Stimulated activated memory B cell treated with anti-CD40 and anti-IgM and Interleukin-4, amounts not matched to agents 10 μg/mL and 1 μg/mL and 100 μg/mL, for 72 hours (primary cell): ENCODE data around the gene OR9G1.

Experiments used
- ATAC-seq: fragments of 150-1000 bp; cut with Tn5 transposase; 2 replicates; pipeline ENCODE4 v1.10.0; 2021
- H3K27ac Mint-ChIP-seq: one replicate; pipeline ENCODE4 v1.8.0; 2022; ENCODE audit warnings: mild to moderate bottlenecking, mixed read lengths
- H3K27me3 Mint-ChIP-seq: one replicate; pipeline ENCODE4 v1.8.0; 2022; ENCODE audit warnings: mixed read lengths
- H3K36me3 Mint-ChIP-seq: one replicate; pipeline ENCODE4 v1.8.0; 2022; ENCODE audit warnings: mixed read lengths
- H3K4me1 Mint-ChIP-seq: one replicate; pipeline ENCODE4 v1.8.0; 2022; ENCODE audit warnings: mixed read lengths
- H3K4me3 Mint-ChIP-seq: one replicate; pipeline ENCODE4 v1.8.0; 2022; ENCODE audit warnings: mild to moderate bottlenecking, moderate library complexity, mixed read lengths
- H3K9me3 Mint-ChIP-seq: one replicate; pipeline ENCODE4 v1.8.0; 2022; ENCODE audit warnings: mixed read lengths

OR9G1 gene

DNA sequence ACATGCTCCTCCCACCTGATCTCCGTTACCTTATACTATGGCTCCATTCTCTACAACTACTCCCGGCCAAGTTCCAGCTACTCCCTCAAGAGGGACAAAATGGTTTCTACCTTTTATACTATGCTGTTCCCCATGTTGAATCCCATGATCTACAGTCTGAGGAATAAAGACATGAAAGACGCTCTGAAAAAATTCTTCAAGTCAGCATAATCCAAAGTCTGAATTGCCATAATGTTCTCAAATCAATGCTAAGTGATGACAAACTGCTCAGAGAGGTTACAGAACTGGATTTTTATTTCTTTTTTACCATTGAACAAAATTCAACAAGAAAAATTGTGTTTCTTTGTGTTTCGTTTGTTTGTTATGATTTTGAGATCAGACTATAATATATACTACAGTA lies 42.0 kb downstream of the OR9G1 start:
- Mint-ChIP-seq H3K27ac (no peak overlapping the region), H3K4me1 (no peaks in the 10 kb centered on the region), H3K4me3 (no peak overlapping the region), H3K36me3 (no peaks in the 10 kb centered on the region), H3K27me3 (no peaks in the 10 kb centered on the region), H3K9me3 (peaks cover 11% of the 10 kb centered on the region)
- no peak for ATAC-seq

DNA sequence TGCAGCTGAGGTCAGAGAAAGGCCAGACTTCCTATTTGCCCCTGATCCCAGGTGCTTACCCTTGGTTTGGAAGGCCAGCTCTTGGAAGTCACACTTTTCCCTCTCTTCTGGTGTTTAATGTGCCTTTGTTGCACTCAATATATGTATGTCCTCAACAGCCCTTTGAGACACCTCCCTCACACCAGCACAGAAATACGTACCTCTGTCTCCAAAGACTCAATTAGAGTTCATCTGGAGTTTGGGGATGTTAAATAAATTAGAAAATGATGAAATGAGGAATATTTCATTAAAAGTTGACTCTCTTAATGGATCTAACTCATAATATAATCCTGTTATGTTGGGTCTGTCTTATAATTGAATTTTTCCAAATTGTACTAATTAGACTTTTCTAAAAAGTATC lies 49.7 kb downstream of the OR9G1 start, which contains the start of gene OR9G4:
OR9G4 (minus strand) TSS at position 101 of the 400 bp plus-strand sequence. CDS start 4,931 bp downstream, outside the sequence.
- H3K9me3 Mint-ChIP-seq: peaks cover 13% of the 10 kb centered on the region
- H3K27me3 Mint-ChIP-seq: no peaks in the 10 kb centered on the region
- H3K27ac Mint-ChIP-seq: no peak within 1 kb of the TSS
- no peaks in the 10 kb centered on the region for H3K4me1 Mint-ChIP-seq
- H3K36me3 Mint-ChIP-seq: no peaks in the 10 kb centered on the region
- H3K4me3 Mint-ChIP-seq: no peak within 1 kb of the TSS
- no peak for ATAC-seq

DNA sequence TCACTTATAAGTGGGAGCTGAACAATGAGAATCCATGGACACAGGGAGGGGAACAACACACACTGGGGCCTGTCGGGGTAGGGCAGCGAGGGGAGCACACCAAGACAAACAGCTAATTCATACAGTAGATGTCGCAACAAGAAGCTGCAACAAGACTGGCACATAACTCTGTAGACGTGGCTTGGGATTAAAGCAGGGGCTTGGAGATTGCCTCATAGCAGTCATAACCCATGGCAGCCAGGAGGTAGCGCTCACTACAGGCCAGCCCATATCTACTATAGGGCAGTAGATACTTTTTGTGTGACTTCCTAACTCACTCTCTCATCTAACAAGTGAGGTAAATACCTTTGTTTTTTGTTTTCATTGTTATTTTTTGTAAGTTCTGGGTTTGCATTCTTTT lies 51.3 kb downstream of the OR9G1 start:
- H3K27ac Mint-ChIP-seq: no peak overlapping the region
- H3K4me3 Mint-ChIP-seq: no peak overlapping the region
- no peaks in the 10 kb centered on the region for H3K4me1 Mint-ChIP-seq
- ATAC-seq: no peak
- H3K27me3 Mint-ChIP-seq: no peaks in the 10 kb centered on the region
- peaks cover 13% of the 10 kb centered on the region for H3K9me3 Mint-ChIP-seq
- H3K36me3 Mint-ChIP-seq: no peaks in the 10 kb centered on the region

DNA sequence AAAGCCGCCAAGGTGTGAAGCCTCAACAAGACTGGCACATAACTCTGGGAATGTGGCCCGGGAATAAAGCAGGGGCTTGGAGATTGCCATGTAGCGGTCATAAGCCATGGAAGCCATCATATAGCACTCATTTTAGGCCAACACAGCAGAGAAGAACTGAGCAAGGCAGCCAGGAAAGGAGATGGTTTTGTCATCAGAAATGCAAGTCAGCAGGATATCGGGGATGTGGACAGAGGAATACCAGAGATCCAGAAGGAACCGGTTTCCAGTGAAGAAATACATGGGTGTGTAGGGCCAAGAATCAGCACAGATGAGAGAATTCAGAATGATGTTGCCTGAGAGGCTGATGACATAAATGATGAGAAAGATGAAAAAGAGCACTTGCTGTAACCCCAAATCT lies 52.6 kb downstream of the OR9G1 start:
- ATAC-seq: no peak
- H3K27ac Mint-ChIP-seq: no peak overlapping the region
- no peaks in the 10 kb centered on the region for H3K27me3 Mint-ChIP-seq
- peaks cover 13% of the 10 kb centered on the region for H3K9me3 Mint-ChIP-seq
- H3K36me3 Mint-ChIP-seq: no peaks in the 10 kb centered on the region
- H3K4me1 Mint-ChIP-seq: no peaks in the 10 kb centered on the region
- H3K4me3 Mint-ChIP-seq: no peak overlapping the region
